ENCODE measurements around the gene ADGRL3.
"Not testable (repeated sequence)": the region's sequence is repeated elsewhere in the genome, so short reads cannot be mapped to it uniquely, and the experiment has no call there.

- not testable (repeated sequence) for TF ChIP-seq ZNF548 (tag by site-specific recombination; IDR thresholded peaks at IDR 0.05); ZNF302 (tag by site-specific recombination; IDR thresholded peaks at IDR 0.05; ENCODE audit: low read depth); CTCF (tag by site-specific recombination; IDR thresholded peaks at IDR 0.05); KLF16 (tag by site-specific recombination; IDR thresholded peaks at IDR 0.05); ZFP3 (tag by site-specific recombination; IDR thresholded peaks at IDR 0.05; ENCODE audit: low read depth); ZNF18 (tag by site-specific recombination; IDR thresholded peaks at IDR 0.05); ZNF76 (tag by site-specific recombination; IDR thresholded peaks at IDR 0.05; ENCODE audit: borderline replicate concordance, low read depth)
Observed at GRCh38 chr4:61509721-61510241, 309.7 kb downstream of the ADGRL3 start.

Measured in HEK293 (cell line).